ENCODE data around the gene GMDS.

The GMDS gene

GRCh38 chr6:1586861-1587450, 658.4 kb downstream of the GMDS start:
- no peak for DNase-seq (ENCODE audit: low read depth)

- no peak for DNase-seq (ENCODE audit: low read depth)
Measured at GRCh38 chr6:1586256-1586655, 659.1 kb downstream of the GMDS start.

GRCh38 chr6:1585669-1586049, 659.7 kb downstream of the GMDS start:
- DNase-seq (ENCODE audit: low read depth): no peak

- no peak for DNase-seq (ENCODE audit: low read depth)
Measured at GRCh38 chr6:1584996-1585668, 660.3 kb downstream of the GMDS start.

- no peak for DNase-seq (ENCODE audit: low read depth)
Measured at GRCh38 chr6:1584146-1584545, 661.3 kb downstream of the GMDS start.

GRCh38 chr6:1581120-1581991, 664.0 kb downstream of the GMDS start:
- no peak for DNase-seq (ENCODE audit: low read depth)

GRCh38 chr6:1580585-1580984, 664.8 kb downstream of the GMDS start:
- DNase-seq (ENCODE audit: low read depth): no peak

GRCh38 chr6:1580109-1580508, 665.3 kb downstream of the GMDS start:
- DNase-seq (ENCODE audit: low read depth): no peak

GRCh38 chr6:1579096-1579495, 666.3 kb downstream of the GMDS start:
- DNase-seq (ENCODE audit: low read depth): no peak

- no peak for DNase-seq (ENCODE audit: low read depth)
Measured at GRCh38 chr6:1577896-1578745, 667.3 kb downstream of the GMDS start.

GRCh38 chr6:1577146-1577680, 668.2 kb downstream of the GMDS start:
- no peak for DNase-seq (ENCODE audit: low read depth)

GRCh38 chr6:1576711-1577110, 668.7 kb downstream of the GMDS start:
- no peak for DNase-seq (ENCODE audit: low read depth)

GRCh38 chr6:1576166-1576565, 669.2 kb downstream of the GMDS start:
- no peak for DNase-seq (ENCODE audit: low read depth)

GRCh38 chr6:1575210-1576041, 670.0 kb downstream of the GMDS start:
- DNase-seq (ENCODE audit: low read depth): no peak

- DNase-seq (ENCODE audit: low read depth): no peak
Measured at GRCh38 chr6:1574890-1575209, 670.6 kb downstream of the GMDS start.

GRCh38 chr6:1574083-1574761, 671.2 kb downstream of the GMDS start:
- DNase-seq (ENCODE audit: low read depth): no peak

Data from stimulated activated CD8-positive, alpha-beta memory T cell treated with anti-CD3 and anti-CD28 coated beads, Interleukin-7, amount 100 ng/mL, for 24 hours (primary cell).